GM12878 (cell line): Measurements from ENCODE around the gene DDX21. TPM values are rescaled to one million over a fixed set of nuclear protein-coding genes. Genes with fewer than 3 reads are reported as not detected.

Experiments
- ASH2L ChIP-seq: fragments of 300-600, 200-600 bp; sonication (generic); IDR thresholded peaks from 2 replicates; pipeline ENCODE4 v1.6.1; 2017; ENCODE audit warnings: low read depth, mild to moderate bottlenecking, borderline replicate concordance
- KAT2A ChIP-seq: conservative IDR thresholded peaks from 2 replicates; pipeline ENCODE4 v1.6.1; 2011; ENCODE audit warnings: low read depth, low read length; ENCODE audit not compliant: control insufficient read depth
- MEF2A ChIP-seq: IDR thresholded peaks from 2 replicates; pipeline ENCODE4 v1.6.1; 2011; ENCODE audit warnings: low read depth, mild to moderate bottlenecking, low read length, moderate library complexity; ENCODE audit not compliant: insufficient read depth
- MEF2B ChIP-seq: fragments of 450-650 bp; IDR thresholded peaks from 2 replicates; pipeline ENCODE4 v1.6.1; 2018; ENCODE audit warnings: mild to moderate bottlenecking, moderate library complexity; ENCODE audit not compliant: partially characterized antibody, poor library complexity, severe bottlenecking
- MTA3 ChIP-seq: IDR thresholded peaks from 2 replicates; pipeline ENCODE4 v1.6.1; 2012; ENCODE audit warnings: low read length, inconsistent platforms, borderline replicate concordance
- PAX5 ChIP-seq: IDR thresholded peaks from 2 replicates; pipeline ENCODE4 v1.6.1; 2011; ENCODE audit warnings: low read depth, low read length, borderline replicate concordance
- POLR2AphosphoS2 ChIP-seq: IDR thresholded peaks from 2 replicates; pipeline ENCODE4 v1.6.1; 2011; ENCODE audit warnings: low read depth, mild to moderate bottlenecking, low read length, improper control_type of control experiment, moderate library complexity
- RUNX3 ChIP-seq: IDR thresholded peaks from 2 replicates; pipeline ENCODE4 v1.6.1; 2012; ENCODE audit warnings: low read length, inconsistent platforms
- SMAD1 ChIP-seq: fragments of 450-650 bp; IDR thresholded peaks from 2 replicates; pipeline ENCODE4 v1.6.1; 2018; ENCODE audit warnings: mild to moderate bottlenecking, low read depth; ENCODE audit not compliant: partially characterized antibody
- ZBTB11 ChIP-seq: fragments of 450-650 bp; formaldehyde crosslinking; IDR thresholded peaks from 2 replicates; pipeline ENCODE4 v1.5.0; 2022; ENCODE audit warnings: mild to moderate bottlenecking, missing genetic modification characterization
- ZNF592 ChIP-seq: fragments of 450-650 bp; IDR thresholded peaks from 2 replicates; pipeline ENCODE4 v1.6.1; 2017; ENCODE audit warnings: mild to moderate bottlenecking, moderate library complexity
- polyA plus RNA-seq, 11 experiments: library from polyadenylated mRNA; depleted of rRNA in 4 of 11; unstranded in 6 of 11; stranded (reverse) in 5 of 11; fragments of >200 nt; fragmentation: Nextera tagmentation in 4 of 11; fragmentation: Illumina TruSeq in 1 of 11; extraction: Ambion mirVana in 4 of 11; extraction: Trizol in 1 of 11; gene quantifications; 1 replicate in 1 of 11; 2 replicates in 10 of 11; pipeline versions ENCODE4 v1.2.1 to v1.2.3, GENCODE V29; 2011 to 2016; ENCODE audit warnings: inconsistent platforms in 2 of 11, missing spikeins in 2 of 11, low read depth in 1 of 11
- total RNA-seq, 4 experiments: library from RNA; depleted of rRNA in 3 of 4; stranded (reverse); fragments of >200 nt in 3 of 4; fragmentation: Illumina TruSeq in 1 of 4; extraction: Trizol in 1 of 4; gene quantifications; 2 replicates each; pipeline versions ENCODE4 v1.2.1 to v1.2.3, GENCODE V29; 2013 to 2021
- TF ChIP-seq, protein P1 (sequence below): fragments of 450-650 bp; IDR thresholded peaks from 2 replicates; pipeline ENCODE4 v1.6.1; 2017; ENCODE audit warnings: mild to moderate bottlenecking, moderate library complexity
- TF ChIP-seq, protein P2 (sequence below): fragments of 150-350 bp; IDR thresholded peaks from 2 replicates; pipeline ENCODE4 v1.6.1; 2016; ENCODE audit warnings: low read depth, low read length

DDX21 gene
- total and polyA plus RNA-seq, 10 of the 15 experiments (the other 5 are each of a cell fraction or from before 2014, with no cell fraction given): 41.1 to 182 (median 116) TPM

DNA sequence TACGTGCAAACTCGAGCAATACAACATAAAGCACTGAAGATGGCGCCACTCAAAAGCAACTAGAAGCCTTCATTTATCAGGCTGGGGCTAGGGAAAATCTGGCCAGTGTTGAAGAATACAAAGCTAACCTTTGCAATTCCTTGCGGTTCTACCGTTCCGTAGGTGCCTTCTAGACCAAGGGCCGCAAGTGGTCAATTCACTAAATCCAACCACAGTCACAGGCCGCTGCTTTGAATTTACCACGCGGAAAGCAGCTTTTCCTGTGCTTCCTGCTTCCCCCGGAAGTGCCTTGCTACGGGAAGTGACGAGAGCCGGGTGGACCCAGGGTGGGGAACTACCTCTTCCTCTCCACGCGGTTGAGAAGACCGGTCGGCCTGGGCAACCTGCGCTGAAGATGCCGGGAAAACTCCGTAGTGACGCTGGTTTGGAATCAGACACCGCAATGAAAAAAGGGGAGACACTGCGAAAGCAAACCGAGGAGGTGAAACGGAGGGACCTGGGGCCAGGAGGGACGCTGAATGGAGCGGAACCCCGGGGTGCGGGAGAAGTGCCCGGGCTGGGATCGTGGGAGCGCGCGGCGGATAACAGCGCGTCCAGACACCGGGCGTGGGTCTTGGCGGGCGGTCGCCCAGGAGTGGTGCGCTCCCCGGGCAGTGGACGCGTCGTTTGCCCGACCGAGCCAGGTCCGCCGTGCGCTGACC lies at the start of gene DDX21 (continued):
- TF ChIP-seq ZBTB11 (CRISPR knock-in tag): peak; percentile 78
- TF ChIP-seq SMAD1: no peak
- 0 out of 2 replicates have a peak, but pooled peaks have one; percentile 54 for TF ChIP-seq MTA3
- no peak for TF ChIP-seq ZNF592
- TF ChIP-seq ASH2L: no peak
- 0 out of 2 replicates have a peak, but pooled peaks have one; percentile 18 for TF ChIP-seq MEF2A
- TF ChIP-seq, protein P1, sequence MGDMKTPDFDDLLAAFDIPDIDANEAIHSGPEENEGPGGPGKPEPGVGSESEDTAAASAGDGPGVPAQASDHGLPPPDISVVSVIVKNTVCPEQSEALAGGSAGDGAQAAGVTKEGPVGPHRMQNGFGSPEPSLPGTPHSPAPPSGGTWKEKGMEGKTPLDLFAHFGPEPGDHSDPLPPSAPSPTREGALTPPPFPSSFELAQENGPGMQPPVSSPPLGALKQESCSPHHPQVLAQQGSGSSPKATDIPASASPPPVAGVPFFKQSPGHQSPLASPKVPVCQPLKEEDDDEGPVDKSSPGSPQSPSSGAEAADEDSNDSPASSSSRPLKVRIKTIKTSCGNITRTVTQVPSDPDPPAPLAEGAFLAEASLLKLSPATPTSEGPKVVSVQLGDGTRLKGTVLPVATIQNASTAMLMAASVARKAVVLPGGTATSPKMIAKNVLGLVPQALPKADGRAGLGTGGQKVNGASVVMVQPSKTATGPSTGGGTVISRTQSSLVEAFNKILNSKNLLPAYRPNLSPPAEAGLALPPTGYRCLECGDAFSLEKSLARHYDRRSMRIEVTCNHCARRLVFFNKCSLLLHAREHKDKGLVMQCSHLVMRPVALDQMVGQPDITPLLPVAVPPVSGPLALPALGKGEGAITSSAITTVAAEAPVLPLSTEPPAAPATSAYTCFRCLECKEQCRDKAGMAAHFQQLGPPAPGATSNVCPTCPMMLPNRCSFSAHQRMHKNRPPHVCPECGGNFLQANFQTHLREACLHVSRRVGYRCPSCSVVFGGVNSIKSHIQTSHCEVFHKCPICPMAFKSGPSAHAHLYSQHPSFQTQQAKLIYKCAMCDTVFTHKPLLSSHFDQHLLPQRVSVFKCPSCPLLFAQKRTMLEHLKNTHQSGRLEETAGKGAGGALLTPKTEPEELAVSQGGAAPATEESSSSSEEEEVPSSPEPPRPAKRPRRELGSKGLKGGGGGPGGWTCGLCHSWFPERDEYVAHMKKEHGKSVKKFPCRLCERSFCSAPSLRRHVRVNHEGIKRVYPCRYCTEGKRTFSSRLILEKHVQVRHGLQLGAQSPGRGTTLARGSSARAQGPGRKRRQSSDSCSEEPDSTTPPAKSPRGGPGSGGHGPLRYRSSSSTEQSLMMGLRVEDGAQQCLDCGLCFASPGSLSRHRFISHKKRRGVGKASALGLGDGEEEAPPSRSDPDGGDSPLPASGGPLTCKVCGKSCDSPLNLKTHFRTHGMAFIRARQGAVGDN: peak; percentile 83
- TF ChIP-seq PAX5: peak; percentile 74
- TF ChIP-seq, protein P2, sequence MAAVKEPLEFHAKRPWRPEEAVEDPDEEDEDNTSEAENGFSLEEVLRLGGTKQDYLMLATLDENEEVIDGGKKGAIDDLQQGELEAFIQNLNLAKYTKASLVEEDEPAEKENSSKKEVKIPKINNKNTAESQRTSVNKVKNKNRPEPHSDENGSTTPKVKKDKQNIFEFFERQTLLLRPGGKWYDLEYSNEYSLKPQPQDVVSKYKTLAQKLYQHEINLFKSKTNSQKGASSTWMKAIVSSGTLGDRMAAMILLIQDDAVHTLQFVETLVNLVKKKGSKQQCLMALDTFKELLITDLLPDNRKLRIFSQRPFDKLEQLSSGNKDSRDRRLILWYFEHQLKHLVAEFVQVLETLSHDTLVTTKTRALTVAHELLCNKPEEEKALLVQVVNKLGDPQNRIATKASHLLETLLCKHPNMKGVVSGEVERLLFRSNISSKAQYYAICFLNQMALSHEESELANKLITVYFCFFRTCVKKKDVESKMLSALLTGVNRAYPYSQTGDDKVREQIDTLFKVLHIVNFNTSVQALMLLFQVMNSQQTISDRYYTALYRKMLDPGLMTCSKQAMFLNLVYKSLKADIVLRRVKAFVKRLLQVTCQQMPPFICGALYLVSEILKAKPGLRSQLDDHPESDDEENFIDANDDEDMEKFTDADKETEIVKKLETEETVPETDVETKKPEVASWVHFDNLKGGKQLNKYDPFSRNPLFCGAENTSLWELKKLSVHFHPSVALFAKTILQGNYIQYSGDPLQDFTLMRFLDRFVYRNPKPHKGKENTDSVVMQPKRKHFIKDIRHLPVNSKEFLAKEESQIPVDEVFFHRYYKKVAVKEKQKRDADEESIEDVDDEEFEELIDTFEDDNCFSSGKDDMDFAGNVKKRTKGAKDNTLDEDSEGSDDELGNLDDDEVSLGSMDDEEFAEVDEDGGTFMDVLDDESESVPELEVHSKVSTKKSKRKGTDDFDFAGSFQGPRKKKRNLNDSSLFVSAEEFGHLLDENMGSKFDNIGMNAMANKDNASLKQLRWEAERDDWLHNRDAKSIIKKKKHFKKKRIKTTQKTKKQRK: no peak
- TF ChIP-seq POLR2AphosphoS2: no peak
- TF ChIP-seq RUNX3: peak; percentile 92
- TF ChIP-seq KAT2A: no peak
- TF ChIP-seq MEF2B: no peak
